Endothelial cell of umbilical vein (primary cell): Measurements from ENCODE around the gene ASS1. TPM values are rescaled to one million over a fixed set of nuclear protein-coding genes. Genes with fewer than 3 reads are reported as not detected.

Source experiments
- BruUV-seq: library from RNA; stranded (reverse); fragments of 400-500 nt; replicated peaks from 2 replicates; lab custom pipeline; 2021; lab: Mats Ljungman, UMichigan
- CTCF ChIA-PET: fragments of 300-600, 350-600 bp; sonication (Branson Sonifier 250); formaldehyde crosslinking; loops from one replicate; lab custom pipeline; 2021; ENCODE audit warnings: antibody characterized with exemption, inconsistent platforms; lab: Charles Lee
- POLR2A ChIA-PET: fragments of 300-600, 350-600 bp; sonication (Branson Sonifier 250); formaldehyde crosslinking; loops from one replicate; lab custom pipeline; 2021; ENCODE audit warnings: antibody characterized with exemption, inconsistent platforms; lab: Charles Lee
- DNase-seq: peaks from one replicate; pipeline ENCODE4 v3.0.0-alpha.2; 2011; ENCODE audit warnings: low read depth, low spot score
- FAIRE-seq: peaks from 2 replicates; lab custom pipeline; 2011; peaks lifted over from hg19 to GRCh38; lab: Jason Lieb, UNC
- H2AFZ ChIP-seq: 2 replicates; pipeline ENCODE4 v1.6.0; 2012; ENCODE audit warnings: low read depth, low read length, control low read depth, inconsistent platforms
- H3K27ac ChIP-seq: 2 replicates; pipeline ENCODE4 v1.5.1; 2011; ENCODE audit warnings: low read depth, mild to moderate bottlenecking, control low read depth, low read length, moderate library complexity; ENCODE audit not compliant: insufficient read depth
- H3K27me3 ChIP-seq, 2 experiments: 2 replicates each; pipeline versions ENCODE4 v1.6.0 to v1.6.1; 2011; ENCODE audit warnings: low read length in 2 of 2, mixed read lengths in 1 of 2; ENCODE audit not compliant: control insufficient read depth in 2 of 2, insufficient read depth in 2 of 2
- H3K36me3 ChIP-seq, 2 experiments: 2 replicates in 1 of 2; 3 replicates in 1 of 2; pipeline ENCODE4 v1.5.1; 2011; ENCODE audit warnings: low read length in 2 of 2, mild to moderate bottlenecking in 1 of 2, moderate library complexity in 1 of 2; ENCODE audit not compliant: control insufficient read depth in 2 of 2, insufficient read depth in 2 of 2; ENCODE audit errors: extremely low read depth in 1 of 2
- H3K4me1 ChIP-seq: 3 replicates; pipeline ENCODE4 v1.5.1; 2011; ENCODE audit warnings: mild to moderate bottlenecking, low read length; ENCODE audit not compliant: control insufficient read depth, insufficient read depth; ENCODE audit errors: extremely low read depth
- H3K4me2 ChIP-seq: 2 replicates; pipeline ENCODE4 v1.6.1; 2011; ENCODE audit warnings: low read length, control low read depth, mixed read lengths; ENCODE audit not compliant: insufficient read depth
- H3K4me3 ChIP-seq, 3 experiments: fragments of 200-600 bp in 1 of 3; sonication (generic), shearing (Covaris generic) in 1 of 3; replicated peaks in 1 of 3; 2 replicates each; pipeline ENCODE4 v1.5.1; 2011 to 2016; ENCODE audit warnings: control low read depth in 3 of 3, low read length in 3 of 3, mild to moderate bottlenecking in 2 of 3, inconsistent platforms in 1 of 3, low read depth in 1 of 3, moderate library complexity in 1 of 3; ENCODE audit not compliant: insufficient read depth in 1 of 3
- H3K79me2 ChIP-seq: 2 replicates; pipeline ENCODE4 v1.6.0; 2012; ENCODE audit warnings: low read length, inconsistent platforms; ENCODE audit not compliant: control insufficient read depth, insufficient read depth
- H3K9ac ChIP-seq: replicated peaks from 2 replicates; pipeline ENCODE3; 2011; ENCODE audit warnings: low read length, control low read depth; ENCODE audit not compliant: insufficient read depth; ENCODE audit errors: extremely low read depth
- H3K9me1 ChIP-seq: replicated peaks from 3 replicates; pipeline ENCODE4 v1.6.0; 2011; ENCODE audit warnings: mild to moderate bottlenecking, low read length; ENCODE audit not compliant: control insufficient read depth, insufficient read depth; ENCODE audit errors: extremely low read depth
- H3K9me3 ChIP-seq: replicated peaks from 2 replicates; pipeline ENCODE4 v1.5.1; 2012; ENCODE audit warnings: low read length, inconsistent platforms; ENCODE audit not compliant: control insufficient read depth, insufficient read depth
- H4K20me1 ChIP-seq: replicated peaks from 2 replicates; pipeline ENCODE3; 2011; ENCODE audit warnings: mild to moderate bottlenecking, low read length; ENCODE audit not compliant: control insufficient read depth, insufficient read depth; ENCODE audit errors: extremely low read depth
- CTCF ChIP-seq, 2 donors: IDR thresholded peaks; 1 replicate in 1 of 2; 2 replicates in 1 of 2; pipeline ENCODE4 v1.5.1; 2011; ENCODE audit warnings: low read length in 2 of 2, mild to moderate bottlenecking in 2 of 2, moderate library complexity in 2 of 2, control low read depth in 1 of 2, inconsistent platforms in 1 of 2, low read depth in 1 of 2; ENCODE audit not compliant: insufficient read depth in 1 of 2; ENCODE audit errors: extremely low read depth in 1 of 2
- EZH2 ChIP-seq: IDR thresholded peaks from 2 replicates; pipeline ENCODE4 v1.6.1; 2012; ENCODE audit warnings: borderline replicate concordance, low read depth, mild to moderate bottlenecking, moderate library complexity, low read length, inconsistent platforms; ENCODE audit not compliant: severe bottlenecking
- JUN ChIP-seq: IDR thresholded peaks from 2 replicates; pipeline ENCODE4 v1.6.1; 2011; ENCODE audit warnings: borderline replicate concordance, low read depth; ENCODE audit not compliant: insufficient read length, insufficient read depth
- MAX ChIP-seq: IDR thresholded peaks from 2 replicates; pipeline ENCODE4 v1.6.1; 2011; ENCODE audit not compliant: insufficient read depth, insufficient read length
- POLR2A ChIP-seq: IDR thresholded peaks from 2 replicates; pipeline ENCODE4 v1.6.1; 2012; ENCODE audit warnings: low read depth, mild to moderate bottlenecking, control low read depth, low read length
- POLR2AphosphoS5 ChIP-seq: IDR thresholded peaks from 2 replicates; pipeline ENCODE4 v1.6.1; 2012; ENCODE audit warnings: low read depth, mild to moderate bottlenecking, control low read depth, low read length, moderate library complexity; ENCODE audit not compliant: insufficient read depth
- dilution Hi-C: fragments of 300-500 bp; cut with MboI; formaldehyde crosslinking; loops from one replicate; pipeline ENCODE4 v1.15.0; 2019; ENCODE audit warnings: low sequenced_read_pairs; ENCODE audit not compliant: extremely low pct_ligation_motif_present
- intact Hi-C: fragments of 100-400 bp; cut with micrococcal nuclease; formaldehyde crosslinking; loops from one replicate; pipeline ENCODE4 v1.10.0; 2022
- polyA plus RNA-seq, 4 experiments: library from polyadenylated mRNA; depleted of rRNA in 3 of 4; stranded (reverse) in 3 of 4; unstranded in 1 of 4; fragments of >200 nt; gene quantifications; 2 replicates each; pipeline versions ENCODE4 v1.2.1 to v1.2.3, GENCODE V29; 2011 to 2012; ENCODE audit warnings: missing spikeins in 1 of 4
- total RNA-seq: library from RNA; stranded (reverse); gene quantifications from 2 replicates; pipeline ENCODE4 v1.2.3, GENCODE V29; 2021

ASS1 gene
- total and polyA plus RNA-seq, 2 donors (not counting 3 experiments of a cell fraction or from before 2014, with no cell fraction given) = 3.6 to 12.4 TPM

GRCh38 chr9:130498298-130498917 is 53.6 kb downstream of the ASS1 start:
- FAIRE-seq = no peak
- no TSS peak for BruUV-seq
- Histone ChIP-seq H3K4me2 (no peak overlapping the region), H3K9me1 (no peaks in the 10 kb centered on the region), H3K9me3 (no peaks in the 10 kb centered on the region), H3K4me3 (no peak overlapping the region), H2AFZ (no peak overlapping the region), H3K79me2 (no peaks in the 10 kb centered on the region), H3K4me1 (no peaks in the 10 kb centered on the region), H3K27me3 (no peaks in the 10 kb centered on the region), H3K27ac (no peak overlapping the region), H3K9ac (no peak overlapping the region), H4K20me1 (no peaks in the 10 kb centered on the region), H3K36me3 (no peaks in the 10 kb centered on the region)
- dilution Hi-C loops = no loop called here
- no peak for DNase-seq
- POLR2A ChIA-PET = no interaction called here
- CTCF ChIA-PET = no interaction called here
- intact Hi-C loops = no loop called here
- TF ChIP-seq POLR2AphosphoS5 (no peak), CTCF (IDR thresholded peaks at IDR 0.05; ENCODE audit: extremely low read depth in 1 of 2, insufficient read depth in 1 of 2, low read depth in 1 of 2, low read length in 2 of 2) (no peak), JUN (no peak), EZH2 (no peak), MAX (no peak), POLR2A (no peak)
